Endothelial cell (in vitro differentiated cells): ENCODE measurements around the gene ZNF839. TPM values are rescaled to one million over a fixed set of nuclear protein-coding genes. Genes with fewer than 3 reads are reported as not detected.

Source experiments
- DNase-seq: peaks from one replicate; pipeline ENCODE4 v3.0.0; 2021; ENCODE audit warnings: low spot score
- H3K27ac Mint-ChIP-seq: one replicate; pipeline ENCODE4 v1.8.0; 2021; ENCODE audit warnings: mixed read lengths, inconsistent platforms; ENCODE audit not compliant: unreplicated experiment
- H3K27me3 Mint-ChIP-seq: one replicate; pipeline ENCODE4 v1.8.0; 2021; ENCODE audit warnings: mild to moderate bottlenecking, moderate library complexity, mixed read lengths, inconsistent platforms; ENCODE audit not compliant: unreplicated experiment
- H3K36me3 Mint-ChIP-seq: one replicate; pipeline ENCODE4 v1.8.0; 2021; ENCODE audit warnings: mild to moderate bottlenecking, low read depth, mixed read lengths, inconsistent platforms; ENCODE audit not compliant: unreplicated experiment
- H3K4me1 Mint-ChIP-seq: one replicate; pipeline ENCODE4 v1.8.0; 2021; ENCODE audit warnings: mild to moderate bottlenecking, mixed read lengths, inconsistent platforms; ENCODE audit not compliant: unreplicated experiment
- H3K4me3 Mint-ChIP-seq: one replicate; pipeline ENCODE4 v1.8.0; 2021; ENCODE audit warnings: mild to moderate bottlenecking, mixed read lengths, inconsistent platforms; ENCODE audit not compliant: unreplicated experiment
- H3K9me3 Mint-ChIP-seq: one replicate; pipeline ENCODE4 v1.8.0; 2021; ENCODE audit warnings: mixed read lengths, inconsistent platforms; ENCODE audit not compliant: unreplicated experiment
- CTCF ChIP-seq: fragments of 200-600 bp; sonication (generic); IDR thresholded peaks from one replicate; pipeline ENCODE4 v1.5.0; 2021; ENCODE audit warnings: antibody characterized with exemption; ENCODE audit not compliant: unreplicated experiment
- total RNA-seq: library from RNA; stranded (reverse); fragmentation: NEBNext Ultra II Directional; extraction: Animal tissue kit (Norgen Biotek cat#: 25700); gene quantifications from one replicate; pipeline ENCODE4 v1.2.1, GENCODE V29; 2021; ENCODE audit not compliant: unreplicated experiment

Gene ZNF839
- total RNA-seq, 1 donor from 2014 or later: 18.5 TPM

GRCh38 chr14:102390064-102390855 is 70.7 kb downstream of the ZNF839 start:
- no peak overlapping the region for H3K4me3 Mint-ChIP-seq
- H3K27ac Mint-ChIP-seq: no peak overlapping the region
- no peak for TF ChIP-seq CTCF

More at GRCh38 chr14:102390064-102390855, 70.7 kb downstream of the ZNF839 start:
- DNase-seq: no peak
- H3K4me1 Mint-ChIP-seq: peaks cover 12% of the 10 kb centered on the region
- H3K27me3 Mint-ChIP-seq: no peaks in the 10 kb centered on the region
- H3K9me3 Mint-ChIP-seq: no peaks in the 10 kb centered on the region
- peaks cover 9% of the 10 kb centered on the region for H3K36me3 Mint-ChIP-seq

Other genes with a start within 250 kb of the ZNF839 start
- gene HSP90AA1, start 232.7 kb upstream of the ZNF839 start, total RNA-seq: 246 TPM
- 28.5 TPM for gene WDR20, start 179.8 kb upstream of the ZNF839 start, total RNA-seq
- 5.8 TPM for gene MOK, start 14.6 kb upstream of the ZNF839 start, total RNA-seq
- 26.1 TPM for gene CINP, start 43.1 kb downstream of the ZNF839 start, total RNA-seq
- gene TECPR2, start 43.2 kb downstream of the ZNF839 start, total RNA-seq: 28.9 TPM
- 9.4 TPM for gene ANKRD9, start 190.0 kb downstream of the ZNF839 start, total RNA-seq